Measurements from ENCODE around the gene HLA-A. TPM values are rescaled to one million over a fixed set of nuclear protein-coding genes. Genes with fewer than 3 reads are reported as not detected.

HLA-A gene
- total RNA-seq, 1 donor from 2014 or later: 167 TPM

DNA sequence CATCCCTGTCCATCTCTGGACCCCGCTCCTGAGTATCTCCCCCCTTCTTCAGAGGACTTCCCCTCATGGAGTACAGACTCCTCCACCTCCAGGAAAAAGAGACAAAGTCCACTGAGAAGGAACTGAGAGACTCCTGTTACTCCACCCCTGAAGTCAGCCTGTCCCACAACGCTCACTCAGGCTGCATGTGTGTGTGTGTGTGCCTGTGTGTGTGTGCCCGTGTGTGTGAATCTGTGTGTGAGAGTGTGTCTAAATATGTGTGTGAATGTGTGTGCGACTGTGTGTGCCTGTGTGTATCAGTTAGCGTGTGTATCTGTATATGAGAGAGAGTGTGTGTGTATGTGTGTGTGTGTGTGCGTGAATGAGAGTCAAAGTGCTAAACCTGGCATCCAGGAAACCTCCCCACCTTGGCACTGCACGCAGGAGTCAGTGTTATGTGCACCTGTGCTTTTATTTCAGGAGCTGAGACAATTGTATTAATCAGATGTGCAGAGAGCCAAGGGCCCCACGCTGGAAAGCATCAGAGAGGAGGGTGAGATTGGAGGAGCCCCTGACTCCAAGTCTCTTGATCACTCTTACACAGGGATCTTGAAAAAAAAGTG, 39.0 kb downstream of the HLA-A start:
- Mint-ChIP-seq H3K27ac (ENCODE audit: unreplicated experiment) (no peak overlapping the region), H3K4me1 (ENCODE audit: unreplicated experiment) (peaks cover 18% of the 10 kb centered on the region), H3K27me3 (ENCODE audit: unreplicated experiment) (peaks cover 5% of the 10 kb centered on the region), H3K9me3 (ENCODE audit: unreplicated experiment) (no peaks in the 10 kb centered on the region), H3K36me3 (ENCODE audit: low read depth, unreplicated experiment) (peaks cover 9% of the 10 kb centered on the region), H3K4me3 (ENCODE audit: unreplicated experiment) (peak overlapping the region; percentile 61)
- DNase-seq (ENCODE audit: low spot score): no peak
- TF ChIP-seq, protein P1, sequence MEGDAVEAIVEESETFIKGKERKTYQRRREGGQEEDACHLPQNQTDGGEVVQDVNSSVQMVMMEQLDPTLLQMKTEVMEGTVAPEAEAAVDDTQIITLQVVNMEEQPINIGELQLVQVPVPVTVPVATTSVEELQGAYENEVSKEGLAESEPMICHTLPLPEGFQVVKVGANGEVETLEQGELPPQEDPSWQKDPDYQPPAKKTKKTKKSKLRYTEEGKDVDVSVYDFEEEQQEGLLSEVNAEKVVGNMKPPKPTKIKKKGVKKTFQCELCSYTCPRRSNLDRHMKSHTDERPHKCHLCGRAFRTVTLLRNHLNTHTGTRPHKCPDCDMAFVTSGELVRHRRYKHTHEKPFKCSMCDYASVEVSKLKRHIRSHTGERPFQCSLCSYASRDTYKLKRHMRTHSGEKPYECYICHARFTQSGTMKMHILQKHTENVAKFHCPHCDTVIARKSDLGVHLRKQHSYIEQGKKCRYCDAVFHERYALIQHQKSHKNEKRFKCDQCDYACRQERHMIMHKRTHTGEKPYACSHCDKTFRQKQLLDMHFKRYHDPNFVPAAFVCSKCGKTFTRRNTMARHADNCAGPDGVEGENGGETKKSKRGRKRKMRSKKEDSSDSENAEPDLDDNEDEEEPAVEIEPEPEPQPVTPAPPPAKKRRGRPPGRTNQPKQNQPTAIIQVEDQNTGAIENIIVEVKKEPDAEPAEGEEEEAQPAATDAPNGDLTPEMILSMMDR (IDR thresholded peaks at IDR 0.05; ENCODE audit: unreplicated experiment): no peak

DNA sequence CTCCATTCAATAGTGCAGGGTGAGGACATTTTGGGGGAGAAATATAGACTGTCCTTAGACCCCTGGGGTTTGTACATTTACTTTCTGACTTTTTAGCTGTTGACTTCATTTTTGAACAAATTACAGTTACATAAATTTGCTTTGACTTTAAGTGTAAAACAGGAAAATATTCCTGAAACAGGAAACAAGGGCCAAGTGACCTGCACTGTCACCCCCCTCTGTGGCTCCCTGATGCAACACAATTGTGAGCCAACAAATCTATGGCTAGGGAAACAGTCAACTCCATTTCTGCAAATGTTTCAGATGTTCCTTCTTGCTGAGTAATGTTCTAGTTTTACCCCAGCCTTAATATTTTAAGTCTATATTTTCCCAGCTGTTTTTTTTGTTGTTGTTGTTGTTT, 39.8 kb downstream of the HLA-A start:
- no peaks in the 10 kb centered on the region for H3K9me3 Mint-ChIP-seq (ENCODE audit: unreplicated experiment)
- no peak for DNase-seq (ENCODE audit: low spot score)
- no peak overlapping the region for H3K27ac Mint-ChIP-seq (ENCODE audit: unreplicated experiment)
- TF ChIP-seq, protein P1 (IDR thresholded peaks at IDR 0.05; ENCODE audit: unreplicated experiment): no peak
- H3K27me3 Mint-ChIP-seq (ENCODE audit: unreplicated experiment): peaks cover 5% of the 10 kb centered on the region
- peaks cover 9% of the 10 kb centered on the region for H3K36me3 Mint-ChIP-seq (ENCODE audit: low read depth, unreplicated experiment)
- no peak overlapping the region for H3K4me3 Mint-ChIP-seq (ENCODE audit: unreplicated experiment)
- peaks cover 15% of the 10 kb centered on the region for H3K4me1 Mint-ChIP-seq (ENCODE audit: unreplicated experiment)

DNA sequence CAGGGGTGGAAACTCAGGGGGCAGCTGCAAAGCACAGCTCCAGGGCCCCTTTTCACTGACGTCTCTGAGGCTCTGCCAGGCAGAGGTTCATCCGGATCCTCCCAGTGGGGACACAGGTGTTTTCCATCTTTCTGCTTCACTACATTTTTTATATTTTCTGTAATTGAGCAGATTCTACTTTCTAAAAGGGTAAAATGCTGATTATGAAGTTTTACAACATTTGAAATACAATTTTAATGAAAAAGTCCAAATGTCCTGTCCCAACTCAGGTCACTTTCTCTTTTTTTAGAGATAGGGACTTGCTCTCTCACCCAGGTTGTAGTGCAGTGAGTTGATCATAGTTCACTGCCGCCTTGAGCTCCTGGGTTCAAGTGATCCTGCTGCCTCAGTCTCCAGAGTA, 41.9 kb downstream of the HLA-A start:
- H3K27ac Mint-ChIP-seq (ENCODE audit: unreplicated experiment): no peak overlapping the region
- TF ChIP-seq, protein P1 (IDR thresholded peaks at IDR 0.05; ENCODE audit: unreplicated experiment): no peak
- H3K36me3 Mint-ChIP-seq (ENCODE audit: low read depth, unreplicated experiment): peaks cover 9% of the 10 kb centered on the region
- H3K4me3 Mint-ChIP-seq (ENCODE audit: unreplicated experiment): no peak overlapping the region
- no peaks in the 10 kb centered on the region for H3K9me3 Mint-ChIP-seq (ENCODE audit: unreplicated experiment)
- peaks cover 13% of the 10 kb centered on the region for H3K4me1 Mint-ChIP-seq (ENCODE audit: unreplicated experiment)
- H3K27me3 Mint-ChIP-seq (ENCODE audit: unreplicated experiment): peaks cover 7% of the 10 kb centered on the region
- DNase-seq (ENCODE audit: low spot score): no peak

DNA sequence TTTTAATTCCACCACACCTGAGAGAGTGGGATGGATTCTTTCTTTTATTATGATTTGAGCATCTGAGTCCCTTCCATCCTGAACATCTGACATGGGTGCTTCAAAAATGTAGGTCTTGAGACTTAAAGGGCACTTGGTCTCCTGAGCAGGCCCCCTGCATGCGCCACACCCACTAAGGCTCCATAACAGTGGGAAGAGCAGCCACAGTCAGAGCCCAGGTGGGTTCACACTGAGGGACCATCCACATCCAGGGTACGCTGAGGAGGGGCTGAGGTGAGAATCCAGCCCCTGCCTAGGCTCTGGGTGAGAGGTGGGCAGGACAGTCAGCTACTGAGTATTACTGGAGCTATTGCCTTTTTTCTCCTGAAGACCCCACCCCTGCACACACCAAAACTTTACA, 42.7 kb downstream of the HLA-A start:
- no peak overlapping the region for H3K27ac Mint-ChIP-seq (ENCODE audit: unreplicated experiment)
- H3K27me3 Mint-ChIP-seq (ENCODE audit: unreplicated experiment): peaks cover 7% of the 10 kb centered on the region
- H3K4me1 Mint-ChIP-seq (ENCODE audit: unreplicated experiment): peaks cover 13% of the 10 kb centered on the region
- H3K4me3 Mint-ChIP-seq (ENCODE audit: unreplicated experiment): no peak overlapping the region
- no peaks in the 10 kb centered on the region for H3K9me3 Mint-ChIP-seq (ENCODE audit: unreplicated experiment)
- peaks cover 9% of the 10 kb centered on the region for H3K36me3 Mint-ChIP-seq (ENCODE audit: low read depth, unreplicated experiment)
- DNase-seq (ENCODE audit: low spot score): no peak
- TF ChIP-seq, protein P1 (IDR thresholded peaks at IDR 0.05; ENCODE audit: unreplicated experiment): no peak

DNA sequence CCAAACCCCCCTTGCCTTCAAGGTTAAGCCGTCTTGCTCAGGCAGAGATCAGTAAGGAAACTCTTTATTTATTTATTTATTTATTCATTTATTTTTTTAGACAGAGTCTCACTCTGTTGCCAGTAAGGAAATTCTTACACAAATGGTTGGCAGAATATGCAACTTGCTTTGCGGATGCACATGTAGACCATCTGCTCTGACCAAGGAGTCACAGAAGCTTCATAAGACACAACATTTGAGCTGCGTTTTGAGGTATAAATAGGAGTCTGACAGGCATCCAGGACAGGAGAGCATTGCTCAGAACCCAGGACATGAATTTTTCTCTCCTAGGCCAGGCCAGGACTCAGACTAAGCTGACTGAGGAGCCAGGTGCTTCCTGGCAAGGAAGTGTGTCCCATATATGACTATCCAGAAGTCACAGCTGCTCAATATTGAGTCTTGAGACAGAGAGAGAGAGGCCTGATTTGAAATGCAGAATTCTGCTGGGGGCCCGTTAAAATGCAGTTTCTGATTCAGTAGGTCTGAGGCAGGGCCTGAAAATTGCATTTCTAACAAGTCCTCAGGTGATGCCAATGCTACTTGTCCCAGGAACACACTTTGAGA, 43.9 kb downstream of the HLA-A start:
- Mint-ChIP-seq H3K4me1 (ENCODE audit: unreplicated experiment) (peaks cover 11% of the 10 kb centered on the region), H3K4me3 (ENCODE audit: unreplicated experiment) (no peak overlapping the region), H3K36me3 (ENCODE audit: low read depth, unreplicated experiment) (peaks cover 6% of the 10 kb centered on the region), H3K27me3 (ENCODE audit: unreplicated experiment) (peaks cover 7% of the 10 kb centered on the region), H3K27ac (ENCODE audit: unreplicated experiment) (no peak overlapping the region), H3K9me3 (ENCODE audit: unreplicated experiment) (no peaks in the 10 kb centered on the region)
- DNase-seq (ENCODE audit: low spot score): no peak
- TF ChIP-seq, protein P1 (IDR thresholded peaks at IDR 0.05; ENCODE audit: unreplicated experiment): no peak

All from endothelial cell (in vitro differentiated cells).